Body of pancreas (tissue), 4 donors: ENCODE data around the gene CAMTA1. TPM values are rescaled to one million over a fixed set of nuclear protein-coding genes. Genes with fewer than 3 reads are reported as not detected.

Experiments
- ATAC-seq: fragments of 150-250 bp; one replicate; pipeline ENCODE4 v1.9.1; 2016
- DNase-seq, 4 donors: peaks; one replicate each; pipeline ENCODE4 v3.0.0-alpha.2; 2019
- H3K27ac ChIP-seq, 4 donors: fragments of 200-600 bp; sonication (generic); 1 replicate in 3 of 4; 2 replicates in 1 of 4; pipeline versions ENCODE4 v1.5.1 to v1.6.1; 2016 to 2019; ENCODE audit warnings: mild to moderate bottlenecking in 1 of 4, mixed read lengths in 1 of 4, moderate library complexity in 1 of 4
- H3K27me3 ChIP-seq, 2 donors: fragments of 200-600 bp; sonication (generic); one replicate each; pipeline ENCODE4 v1.6.0; 2016; ENCODE audit warnings: mild to moderate bottlenecking in 1 of 2
- H3K36me3 ChIP-seq, 2 donors: fragments of 200-600 bp; sonication (generic); replicated peaks in 1 of 2; 2 replicates each; pipeline ENCODE4 v1.5.1; 2016; ENCODE audit warnings: low read depth in 2 of 2; ENCODE audit not compliant: insufficient read depth in 1 of 2
- H3K4me1 ChIP-seq: fragments of 200-600 bp; sonication (generic); one replicate; pipeline ENCODE4 v1.6.0; 2016
- H3K4me3 ChIP-seq, 2 donors: fragments of 200-600 bp; sonication (generic); 1 replicate in 1 of 2; 2 replicates in 1 of 2; pipeline ENCODE4 v1.5.1; 2016 to 2019
- H3K9me3 ChIP-seq, 3 donors: fragments of 200-600 bp; sonication (generic); 1 replicate in 2 of 3; 2 replicates in 1 of 3; pipeline ENCODE4 v1.5.1; 2016
- CTCF ChIP-seq, 7 experiments: fragments of 450-650 bp in 4 of 7; fragments of 200-600 bp in 3 of 7; sonication (generic) in 3 of 7; IDR thresholded peaks; one replicate each; pipeline ENCODE4 v1.5.1; 2016 to 2019; ENCODE audit warnings: antibody characterized with exemption in 7 of 7
- POLR2A ChIP-seq, 3 donors: fragments of 450-650 bp; IDR thresholded peaks; one replicate each; pipeline ENCODE4 v1.6.1; 2016; ENCODE audit warnings: antibody characterized with exemption in 3 of 3, mild to moderate bottlenecking in 2 of 3
- WGBS, 2 donors: methylation state at CpG; one replicate each; pipeline ENCODE4 v1.1.5; 2017; 5-methylcytosine and 5-hydroxymethylcytosine counted together
- intact Hi-C: fragments of 100-400 bp; cut with DNase I; formaldehyde crosslinking; loops from one replicate; pipeline ENCODE4 v1.15.1; 2023
- total RNA-seq, 2 donors: library from RNA; depleted of rRNA; stranded (reverse); fragments of >200 nt; gene quantifications; one replicate each; pipeline ENCODE4 v1.1.0, GENCODE V29; 2016

Gene CAMTA1
- total RNA-seq, 2 donors from 2014 or later, result 36.3 to 59.7 TPM

GRCh38 chr1:7177021-7177420, 391.8 kb downstream of the CAMTA1 start:
- TF ChIP-seq CTCF (IDR thresholded peaks at IDR 0.05) (no peak), POLR2A (IDR thresholded peaks at IDR 0.05) (no peak)
- Histone ChIP-seq H3K27me3 (no peaks in the 10 kb centered on the region), H3K9me3 (peaks cover 0 to 3% (median 0%) of the 10 kb centered on the region in 3 donors), H3K36me3 (no peaks in the 10 kb centered on the region), H3K27ac (no peak overlapping the region), H3K4me3 (no peak overlapping the region), H3K4me1 (peaks cover 16% of the 10 kb centered on the region)
- DNase-seq (no peak), ATAC-seq (no peak)
- 76 to 92% methylated on average over 3 of the region's 3 CpGs for WGBS, 2 donors
- intact Hi-C loops, result no loop called here

- no peak for DNase-seq
- ATAC-seq, result no peak
- no peak for TF ChIP-seq CTCF (IDR thresholded peaks at IDR 0.05)
- no peak for TF ChIP-seq POLR2A (IDR thresholded peaks at IDR 0.05)
- Histone ChIP-seq H3K36me3 (no peaks in the 10 kb centered on the region), H3K9me3 (peaks cover 0 to 3% (median 0%) of the 10 kb centered on the region in 3 donors), H3K27me3 (no peaks in the 10 kb centered on the region), H3K4me3 (no peak overlapping the region), H3K4me1 (peaks cover 16% of the 10 kb centered on the region), H3K27ac (no peak overlapping the region)
- intact Hi-C loops, result no loop called here
- WGBS, 2 donors, result 62 to 75% methylated on average over 9 of the region's 9 CpGs
These were observed 392.3 kb downstream of the CAMTA1 start for GRCh38 chr1:7177438-7178146.

GRCh38 chr1:7178336-7178735, 393.1 kb downstream of the CAMTA1 start:
- 50 to 51% methylated on average over 4 of the region's 4 CpGs for WGBS, 2 donors
- Histone ChIP-seq H3K27me3 (no peaks in the 10 kb centered on the region), H3K36me3 (no peaks in the 10 kb centered on the region), H3K9me3 (peaks cover 0 to 3% (median 0%) of the 10 kb centered on the region in 3 donors), H3K4me3 (no peak overlapping the region), H3K27ac (no peak overlapping the region), H3K4me1 (peaks cover 16% of the 10 kb centered on the region)
- DNase-seq, result no peak
- ATAC-seq, result no peak
- TF ChIP-seq CTCF (IDR thresholded peaks at IDR 0.05), result no peak
- TF ChIP-seq POLR2A (IDR thresholded peaks at IDR 0.05), result no peak
- intact Hi-C loops, result no loop called here

- DNase-seq (no peak), ATAC-seq (no peak)
- intact Hi-C loops, result no loop called here
- no peak overlapping the region for H3K27ac ChIP-seq
- no peaks in the 10 kb centered on the region for H3K27me3 ChIP-seq
- TF ChIP-seq POLR2A (IDR thresholded peaks at IDR 0.05) (no peak), CTCF (IDR thresholded peaks at IDR 0.05) (no peak)
- H3K36me3 ChIP-seq, result no peaks in the 10 kb centered on the region
- peaks cover 16% of the 10 kb centered on the region for H3K4me1 ChIP-seq
- H3K4me3 ChIP-seq, result no peak overlapping the region
- H3K9me3 ChIP-seq, result peaks cover 0 to 3% (median 0%) of the 10 kb centered on the region in 3 donors
- 56 to 63% methylated on average over 3 of the region's 3 CpGs for WGBS, 2 donors
These were observed 393.5 kb downstream of the CAMTA1 start for GRCh38 chr1:7178741-7179140.

- 42 to 59% methylated on average over 8 of the region's 8 CpGs for WGBS, 2 donors
- Histone ChIP-seq H3K9me3 (peaks cover 0 to under 1% (median 0%) of the 10 kb centered on the region in 3 donors), H3K27me3 (no peaks in the 10 kb centered on the region), H3K27ac (no peak overlapping the region), H3K4me1 (no peaks in the 10 kb centered on the region), H3K36me3 (no peaks in the 10 kb centered on the region), H3K4me3 (no peak overlapping the region)
- DNase-seq (no peak), ATAC-seq (no peak)
- TF ChIP-seq POLR2A (IDR thresholded peaks at IDR 0.05) (no peak), CTCF (IDR thresholded peaks at IDR 0.05) (no peak)
- intact Hi-C loops, result no loop called here
These were observed 400.5 kb downstream of the CAMTA1 start for GRCh38 chr1:7185721-7186120.
